ENCODE measurements around the gene IL22RA2. TPM values are rescaled to one million over a fixed set of nuclear protein-coding genes. Genes with fewer than 3 reads are reported as not detected.

IL22RA2 gene
- polyA plus RNA-seq, 2 donors, result 0.04 to 0.09 TPM

GRCh38 chr6:137171053-137171374 lies 2.4 kb downstream of the IL22RA2 start:
- H3K36me3 ChIP-seq (ENCODE audit: control insufficient read depth in 2 of 2, insufficient read depth in 2 of 2, low read length in 1 of 2), result no peaks in the 10 kb centered on the region
- no peaks in the 10 kb centered on the region for H3K4me1 ChIP-seq (ENCODE audit: control insufficient read depth in 2 of 2, insufficient read depth in 2 of 2, low read length in 1 of 2)
- no peak overlapping the region for H3K4me3 ChIP-seq (ENCODE audit: low read depth in 1 of 2, low read length in 2 of 2)
- no peaks in the 10 kb centered on the region for H3K9me3 ChIP-seq (ENCODE audit: control insufficient read depth in 2 of 2, insufficient read depth in 1 of 2, low read depth in 1 of 2, low read length in 1 of 2)
- 71 to 97% methylated on average over 1 of the region's 1 CpG for WGBS, 2 donors
- no peak overlapping the region for H3K27ac ChIP-seq (ENCODE audit: low read depth in 2 of 2, low read length in 1 of 2)
- no peaks in the 10 kb centered on the region for H3K27me3 ChIP-seq (ENCODE audit: control insufficient read depth in 1 of 2, insufficient read depth in 2 of 2, low read length in 2 of 2)

DNA sequence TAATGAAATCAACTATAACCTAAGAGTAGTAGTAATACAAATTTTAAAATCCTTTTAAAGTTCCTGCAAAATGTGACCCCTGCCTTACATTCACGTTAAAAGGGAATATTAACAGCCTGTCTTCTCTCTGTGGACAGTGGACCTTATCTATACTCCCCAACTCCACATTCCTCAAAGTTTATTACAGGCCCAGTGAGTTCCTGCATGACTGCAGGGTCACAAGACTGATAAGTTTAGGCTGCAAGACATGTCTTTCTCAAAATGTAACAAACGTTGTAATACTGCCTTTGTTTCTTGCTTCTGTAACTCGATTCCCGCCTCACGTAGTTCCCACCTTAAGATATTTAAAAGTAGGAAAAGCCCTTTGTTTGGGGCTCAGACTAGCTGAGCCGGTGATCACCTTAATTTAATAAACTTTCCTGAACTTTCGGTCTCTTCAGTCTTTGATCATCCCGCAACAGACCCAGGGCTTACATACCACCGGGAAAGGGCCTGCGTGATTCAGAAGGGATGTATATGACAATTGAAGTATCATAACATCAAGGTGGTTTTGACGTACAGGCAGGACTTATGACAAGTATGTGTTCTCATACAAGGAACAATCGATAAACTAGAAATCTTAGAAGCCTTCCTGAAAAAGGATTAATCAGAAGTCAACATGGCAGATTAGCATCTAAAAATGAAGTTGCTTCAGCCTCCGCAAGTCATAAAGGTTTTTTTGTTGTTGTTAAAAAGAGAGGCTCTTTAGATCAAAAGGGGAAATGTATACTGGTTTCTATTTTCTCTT lies 3.0 kb downstream of the IL22RA2 start:
- Histone ChIP-seq H3K4me3 (ENCODE audit: low read depth in 1 of 2, low read length in 2 of 2) (no peak overlapping the region), H3K36me3 (ENCODE audit: control insufficient read depth in 2 of 2, insufficient read depth in 2 of 2, low read length in 1 of 2) (no peaks in the 10 kb centered on the region), H3K27ac (ENCODE audit: low read depth in 2 of 2, low read length in 1 of 2) (no peak overlapping the region), H3K9me3 (ENCODE audit: control insufficient read depth in 2 of 2, insufficient read depth in 1 of 2, low read depth in 1 of 2, low read length in 1 of 2) (no peaks in the 10 kb centered on the region), H3K4me1 (ENCODE audit: control insufficient read depth in 2 of 2, insufficient read depth in 2 of 2, low read length in 1 of 2) (peaks cover 0 to under 1% of the 10 kb centered on the region in 2 donors), H3K27me3 (ENCODE audit: control insufficient read depth in 1 of 2, insufficient read depth in 2 of 2, low read length in 2 of 2) (no peaks in the 10 kb centered on the region)
- 85 to 89% methylated on average over 13 of the region's 13 CpGs for WGBS, 2 donors

GRCh38 chr6:137167702-137168377 lies 5.6 kb downstream of the IL22RA2 start:
- Histone ChIP-seq H3K4me1 (ENCODE audit: control insufficient read depth in 2 of 2, insufficient read depth in 2 of 2, low read length in 1 of 2) (peaks cover 6 to 10% of the 10 kb centered on the region in 2 donors), H3K4me3 (ENCODE audit: low read depth in 1 of 2, low read length in 2 of 2) (no peak overlapping the region), H3K27ac (ENCODE audit: low read depth in 2 of 2, low read length in 1 of 2) (no peak overlapping the region), H3K27me3 (ENCODE audit: control insufficient read depth in 1 of 2, insufficient read depth in 2 of 2, low read length in 2 of 2) (no peaks in the 10 kb centered on the region), H3K9me3 (ENCODE audit: control insufficient read depth in 2 of 2, insufficient read depth in 1 of 2, low read depth in 1 of 2, low read length in 1 of 2) (no peaks in the 10 kb centered on the region), H3K36me3 (ENCODE audit: control insufficient read depth in 2 of 2, insufficient read depth in 2 of 2, low read length in 1 of 2) (no peaks in the 10 kb centered on the region)
- WGBS, 2 donors, result 86 to 87% methylated on average over 4 of the region's 4 CpGs

- H3K27ac ChIP-seq (ENCODE audit: low read depth in 2 of 2, low read length in 1 of 2), result no peak overlapping the region
- H3K9me3 ChIP-seq (ENCODE audit: control insufficient read depth in 2 of 2, insufficient read depth in 1 of 2, low read depth in 1 of 2, low read length in 1 of 2), result no peaks in the 10 kb centered on the region
- H3K36me3 ChIP-seq (ENCODE audit: control insufficient read depth in 2 of 2, insufficient read depth in 2 of 2, low read length in 1 of 2), result no peaks in the 10 kb centered on the region
- H3K4me3 ChIP-seq (ENCODE audit: low read depth in 1 of 2, low read length in 2 of 2), result no peak overlapping the region
- no peaks in the 10 kb centered on the region for H3K27me3 ChIP-seq (ENCODE audit: control insufficient read depth in 1 of 2, insufficient read depth in 2 of 2, low read length in 2 of 2)
- 81 to 84% methylated on average over 8 of the region's 8 CpGs for WGBS, 2 donors
- peaks cover 6 to 14% of the 10 kb centered on the region in 2 donors for H3K4me1 ChIP-seq (ENCODE audit: control insufficient read depth in 2 of 2, insufficient read depth in 2 of 2, low read length in 1 of 2)
Measured at GRCh38 chr6:137166247-137167098, 7.0 kb downstream of the IL22RA2 start.

GRCh38 chr6:137165375-137166246 lies 7.8 kb downstream of the IL22RA2 start:
- Histone ChIP-seq H3K4me3 (ENCODE audit: low read depth in 1 of 2, low read length in 2 of 2) (no peak overlapping the region), H3K36me3 (ENCODE audit: control insufficient read depth in 2 of 2, insufficient read depth in 2 of 2, low read length in 1 of 2) (no peaks in the 10 kb centered on the region), H3K27ac (ENCODE audit: low read depth in 2 of 2, low read length in 1 of 2) (no peak overlapping the region), H3K9me3 (ENCODE audit: control insufficient read depth in 2 of 2, insufficient read depth in 1 of 2, low read depth in 1 of 2, low read length in 1 of 2) (no peaks in the 10 kb centered on the region), H3K4me1 (ENCODE audit: control insufficient read depth in 2 of 2, insufficient read depth in 2 of 2, low read length in 1 of 2) (peaks cover 6 to 14% of the 10 kb centered on the region in 2 donors), H3K27me3 (ENCODE audit: control insufficient read depth in 1 of 2, insufficient read depth in 2 of 2, low read length in 2 of 2) (no peaks in the 10 kb centered on the region)
- 70% methylated on average over 9 of the region's 9 CpGs for WGBS, 2 donors

- H3K27ac ChIP-seq (ENCODE audit: low read depth in 2 of 2, low read length in 1 of 2), result no peak overlapping the region
- no peaks in the 10 kb centered on the region for H3K9me3 ChIP-seq (ENCODE audit: control insufficient read depth in 2 of 2, insufficient read depth in 1 of 2, low read depth in 1 of 2, low read length in 1 of 2)
- no peaks in the 10 kb centered on the region for H3K36me3 ChIP-seq (ENCODE audit: control insufficient read depth in 2 of 2, insufficient read depth in 2 of 2, low read length in 1 of 2)
- peaks cover 6 to 14% of the 10 kb centered on the region in 2 donors for H3K4me1 ChIP-seq (ENCODE audit: control insufficient read depth in 2 of 2, insufficient read depth in 2 of 2, low read length in 1 of 2)
- no peaks in the 10 kb centered on the region for H3K27me3 ChIP-seq (ENCODE audit: control insufficient read depth in 1 of 2, insufficient read depth in 2 of 2, low read length in 2 of 2)
- H3K4me3 ChIP-seq (ENCODE audit: low read depth in 1 of 2, low read length in 2 of 2), result no peak overlapping the region
- WGBS, 2 donors, result 86 to 88% methylated on average over 12 of the region's 12 CpGs
Measured at GRCh38 chr6:137163732-137164318, 9.6 kb downstream of the IL22RA2 start.

DNA sequence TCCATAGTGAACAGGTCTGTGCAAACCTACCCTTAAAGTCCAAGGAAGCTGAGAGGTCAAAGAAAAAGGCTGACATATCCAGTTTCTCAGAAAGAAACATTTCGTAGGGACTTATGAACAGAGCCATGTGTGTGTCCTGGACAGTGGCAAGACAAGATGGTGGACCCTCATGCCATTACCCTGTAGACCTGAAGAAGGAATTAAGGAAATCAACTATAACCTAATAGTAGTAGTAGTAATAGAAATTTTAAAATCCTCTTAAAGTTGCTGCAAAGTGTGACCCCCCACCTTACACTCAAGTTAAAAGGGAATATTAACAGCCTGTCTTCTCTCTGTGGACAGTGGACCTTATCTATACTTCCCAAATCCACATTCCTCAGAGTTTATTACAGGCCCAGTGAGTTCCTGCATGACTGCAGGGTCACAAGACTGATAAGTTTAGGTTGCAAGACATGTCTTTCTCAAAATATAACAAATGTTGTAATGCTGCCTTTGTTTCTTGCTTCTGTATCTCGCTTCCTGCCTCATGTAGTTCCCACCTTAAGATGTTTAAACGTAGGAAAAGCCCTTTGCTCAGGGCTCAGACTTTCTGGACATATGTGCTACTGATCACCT lies 10.6 kb downstream of the IL22RA2 start:
- Histone ChIP-seq H3K4me3 (ENCODE audit: low read depth in 1 of 2, low read length in 2 of 2) (no peak overlapping the region), H3K27me3 (ENCODE audit: control insufficient read depth in 1 of 2, insufficient read depth in 2 of 2, low read length in 2 of 2) (no peaks in the 10 kb centered on the region), H3K36me3 (ENCODE audit: control insufficient read depth in 2 of 2, insufficient read depth in 2 of 2, low read length in 1 of 2) (no peaks in the 10 kb centered on the region), H3K9me3 (ENCODE audit: control insufficient read depth in 2 of 2, insufficient read depth in 1 of 2, low read depth in 1 of 2, low read length in 1 of 2) (no peaks in the 10 kb centered on the region), H3K27ac (ENCODE audit: low read depth in 2 of 2, low read length in 1 of 2) (no peak overlapping the region), H3K4me1 (ENCODE audit: control insufficient read depth in 2 of 2, insufficient read depth in 2 of 2, low read length in 1 of 2) (peaks cover 6 to 17% of the 10 kb centered on the region in 2 donors)
- 78 to 79% methylated on average over 3 of the region's 3 CpGs for WGBS, 2 donors

GRCh38 chr6:137161949-137162348 lies 11.5 kb downstream of the IL22RA2 start:
- no peaks in the 10 kb centered on the region for H3K9me3 ChIP-seq (ENCODE audit: control insufficient read depth in 2 of 2, insufficient read depth in 1 of 2, low read depth in 1 of 2, low read length in 1 of 2)
- peaks cover 6 to 17% of the 10 kb centered on the region in 2 donors for H3K4me1 ChIP-seq (ENCODE audit: control insufficient read depth in 2 of 2, insufficient read depth in 2 of 2, low read length in 1 of 2)
- no peak overlapping the region for H3K4me3 ChIP-seq (ENCODE audit: low read depth in 1 of 2, low read length in 2 of 2)
- no peaks in the 10 kb centered on the region for H3K27me3 ChIP-seq (ENCODE audit: control insufficient read depth in 1 of 2, insufficient read depth in 2 of 2, low read length in 2 of 2)
- 44 to 61% methylated on average over 5 of the region's 5 CpGs for WGBS, 2 donors
- no peak overlapping the region for H3K27ac ChIP-seq (ENCODE audit: low read depth in 2 of 2, low read length in 1 of 2)
- H3K36me3 ChIP-seq (ENCODE audit: control insufficient read depth in 2 of 2, insufficient read depth in 2 of 2, low read length in 1 of 2), result no peaks in the 10 kb centered on the region
